Measurements from ENCODE around the gene C2orf68.
"Not testable (repeated sequence)": the region's sequence is repeated elsewhere in the genome, so short reads cannot be mapped to it uniquely, and the experiment has no call there.

Gene C2orf68

GRCh38 chr2:85611705-85612587 is at the start of gene C2orf68:
TSS of gene C2orf68 (minus strand) at chr2:85612066. CDS start at chr2:85611984, 82 bp downstream.
- DNase-seq (ENCODE audit: low spot score), result peak; percentile 81

GRCh38 chr2:85661139-85661858 is 49.4 kb upstream of the C2orf68 start:
- no peak for DNase-seq (ENCODE audit: low spot score)

GRCh38 chr2:85660725-85661124 is 48.9 kb upstream of the C2orf68 start:
- DNase-seq (ENCODE audit: low spot score), result no peak

GRCh38 chr2:85660301-85660700 is 48.4 kb upstream of the C2orf68 start:
- DNase-seq (ENCODE audit: low spot score), result not testable (repeated sequence)

- no peak for DNase-seq (ENCODE audit: low spot score)
Observed at GRCh38 chr2:85659324-85659981, 47.6 kb upstream of the C2orf68 start.

GRCh38 chr2:85657399-85657798 is 45.5 kb upstream of the C2orf68 start:
- not testable (repeated sequence) for DNase-seq (ENCODE audit: low spot score)

- DNase-seq (ENCODE audit: low spot score), result no peak
Observed at GRCh38 chr2:85656468-85656867, 44.6 kb upstream of the C2orf68 start.

GRCh38 chr2:85655961-85656417 is 44.1 kb upstream of the C2orf68 start:
- DNase-seq (ENCODE audit: low spot score), result no peak

GRCh38 chr2:85653996-85654395 is 42.1 kb upstream of the C2orf68 start:
- DNase-seq (ENCODE audit: low spot score), result no peak

GRCh38 chr2:85652056-85652455 is 40.2 kb upstream of the C2orf68 start:
- DNase-seq (ENCODE audit: low spot score), result no peak

GRCh38 chr2:85651097-85651496 is 39.2 kb upstream of the C2orf68 start:
- no peak for DNase-seq (ENCODE audit: low spot score)

- DNase-seq (ENCODE audit: low spot score), result no peak
Observed at GRCh38 chr2:85650456-85650855, 38.6 kb upstream of the C2orf68 start.

GRCh38 chr2:85649201-85650190 is 37.6 kb upstream of the C2orf68 start:
- DNase-seq (ENCODE audit: low spot score), result no peak

- no peak for DNase-seq (ENCODE audit: low spot score)
Observed at GRCh38 chr2:85648619-85649018, 36.8 kb upstream of the C2orf68 start.

GRCh38 chr2:85647823-85648526 is 36.1 kb upstream of the C2orf68 start:
- no peak for DNase-seq (ENCODE audit: low spot score)

GRCh38 chr2:85646166-85646565 is 34.3 kb upstream of the C2orf68 start:
- no peak for DNase-seq (ENCODE audit: low spot score)

GRCh38 chr2:85644909-85645308 is 33.0 kb upstream of the C2orf68 start:
- DNase-seq (ENCODE audit: low spot score), result no peak

GRCh38 chr2:85642725-85643124 is 30.9 kb upstream of the C2orf68 start:
- DNase-seq (ENCODE audit: low spot score), result no peak

- DNase-seq (ENCODE audit: low spot score), result no peak
Observed at GRCh38 chr2:85635636-85636035, 23.8 kb upstream of the C2orf68 start.

GRCh38 chr2:85635011-85635410 is 23.1 kb upstream of the C2orf68 start:
- no peak for DNase-seq (ENCODE audit: low spot score)

GRCh38 chr2:85631316-85631715 is 19.4 kb upstream of the C2orf68 start:
- no peak for DNase-seq (ENCODE audit: low spot score)

Data from CD4-positive, alpha-beta T cell treated with Interleukin-6 at 100 ng/mL for 8 hours (primary cell).